Measurements from ENCODE around the gene GGA3.

- TF ChIP-seq, protein P1, sequence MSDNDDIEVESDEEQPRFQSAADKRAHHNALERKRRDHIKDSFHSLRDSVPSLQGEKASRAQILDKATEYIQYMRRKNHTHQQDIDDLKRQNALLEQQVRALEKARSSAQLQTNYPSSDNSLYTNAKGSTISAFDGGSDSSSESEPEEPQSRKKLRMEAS (IDR thresholded peaks at IDR 0.05) = no peak
- TF ChIP-seq CTCF (IDR thresholded peaks at IDR 0.05 in 2 of 3, conservative IDR thresholded peaks at IDR 0.05 in 1 of 3; ENCODE audit: borderline replicate concordance in 1 of 3, insufficient read depth in 1 of 3, low read depth in 2 of 3, low read length in 2 of 3) (no peak), POLR2AphosphoS5 (IDR thresholded peaks at IDR 0.05; ENCODE audit: low read depth, low read length) (no peak), TCF7L2 (IDR thresholded peaks at IDR 0.05; ENCODE audit: borderline replicate concordance, extremely low read depth, insufficient read depth, insufficient read length) (no peak)
- TF ChIP-seq, protein P2, sequence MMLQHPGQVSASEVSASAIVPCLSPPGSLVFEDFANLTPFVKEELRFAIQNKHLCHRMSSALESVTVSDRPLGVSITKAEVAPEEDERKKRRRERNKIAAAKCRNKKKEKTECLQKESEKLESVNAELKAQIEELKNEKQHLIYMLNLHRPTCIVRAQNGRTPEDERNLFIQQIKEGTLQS (IDR thresholded peaks at IDR 0.05) = no peak
Measured at GRCh38 chr17:75194879-75195278, 66.5 kb downstream of the GGA3 start.
